ENCODE measurements around the gene KHDRBS1. TPM values are rescaled to one million over a fixed set of nuclear protein-coding genes. Genes with fewer than 3 reads are reported as not detected.

KHDRBS1 gene
- total and polyA plus RNA-seq, 9 of the 15 experiments (the other 6 are each of a cell fraction or from before 2014, with no cell fraction given) = 48.4 to 257 (median 114) TPM

DNA sequence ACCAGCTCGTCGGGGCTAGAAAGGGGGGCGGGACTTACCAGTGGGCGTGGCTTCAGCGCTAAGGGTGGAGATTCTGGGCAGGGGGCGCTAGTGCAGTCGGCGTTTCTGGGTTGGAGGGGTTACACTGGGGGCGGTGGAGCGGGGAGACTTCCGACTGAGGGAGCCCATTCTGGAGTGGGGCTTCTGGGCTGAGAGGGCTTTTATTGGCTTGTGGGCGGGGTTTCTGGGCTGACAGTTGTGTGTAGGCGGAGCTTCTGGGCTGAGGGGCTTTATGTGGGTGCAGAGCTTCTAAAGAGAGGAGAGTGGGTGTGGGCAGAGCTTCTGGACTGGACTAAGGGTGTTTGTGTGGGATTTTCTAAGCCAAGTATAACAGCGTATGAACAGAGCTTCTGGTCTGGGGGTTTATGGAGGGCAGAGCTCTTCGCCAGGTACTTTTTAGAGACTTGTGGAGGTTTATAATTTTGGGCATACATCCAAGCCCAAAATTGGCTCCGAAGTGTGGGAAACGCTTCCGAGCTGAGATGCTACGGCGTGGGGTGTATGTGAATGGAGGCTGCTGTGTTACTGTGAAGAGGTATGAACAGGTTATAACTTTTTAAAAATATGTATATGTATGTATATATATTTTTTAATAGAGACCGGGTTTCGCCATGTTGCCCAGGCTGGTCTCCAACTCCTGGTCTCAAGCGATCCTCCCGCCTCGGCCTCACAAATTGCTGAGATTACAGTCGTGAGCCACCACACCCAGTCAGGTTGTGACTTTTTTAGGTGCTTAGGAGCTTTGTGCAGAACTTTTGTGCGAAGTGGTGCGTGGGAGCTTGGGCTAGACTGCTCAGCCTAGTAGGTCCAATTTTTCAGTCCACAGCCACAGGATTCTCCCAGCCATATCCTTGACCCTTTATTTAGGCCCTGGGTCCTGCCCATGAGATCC lies 59.9 kb downstream of the KHDRBS1 start (continued):
- TF ChIP-seq MAZ (CRISPR knock-in tag; conservative IDR thresholded peaks at IDR 0.05 in 1 of 2, IDR thresholded peaks at IDR 0.05 in 1 of 2) (0 out of 4 replicates have a peak, but pooled peaks of 1 of the 2 experiments have one; percentile 0), E2F4 (CRISPR knock-in tag; IDR thresholded peaks at IDR 0.05; ENCODE audit: low read depth) (no peak), CTCFL (IDR thresholded peaks at IDR 0.05; ENCODE audit: borderline replicate concordance, insufficient read depth, low read depth, low read length, poor library complexity, severe bottlenecking) (peak; percentile 45), TBL1XR1 (IDR thresholded peaks at IDR 0.05; ENCODE audit: low read length in 2 of 2) (0 out of 4 replicates have a peak, but pooled peaks of 1 of the 2 experiments have one; percentile 16), KDM2B (CRISPR knock-in tag; IDR thresholded peaks at IDR 0.05) (no peak)
- TF ChIP-seq, protein P1, sequence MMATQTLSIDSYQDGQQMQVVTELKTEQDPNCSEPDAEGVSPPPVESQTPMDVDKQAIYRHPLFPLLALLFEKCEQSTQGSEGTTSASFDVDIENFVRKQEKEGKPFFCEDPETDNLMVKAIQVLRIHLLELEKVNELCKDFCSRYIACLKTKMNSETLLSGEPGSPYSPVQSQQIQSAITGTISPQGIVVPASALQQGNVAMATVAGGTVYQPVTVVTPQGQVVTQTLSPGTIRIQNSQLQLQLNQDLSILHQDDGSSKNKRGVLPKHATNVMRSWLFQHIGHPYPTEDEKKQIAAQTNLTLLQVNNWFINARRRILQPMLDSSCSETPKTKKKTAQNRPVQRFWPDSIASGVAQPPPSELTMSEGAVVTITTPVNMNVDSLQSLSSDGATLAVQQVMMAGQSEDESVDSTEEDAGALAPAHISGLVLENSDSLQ (IDR thresholded peaks at IDR 0.05) = peak; percentile 69; the same call in 1 of the 2 replicates
- TF ChIP-seq, protein P2, sequence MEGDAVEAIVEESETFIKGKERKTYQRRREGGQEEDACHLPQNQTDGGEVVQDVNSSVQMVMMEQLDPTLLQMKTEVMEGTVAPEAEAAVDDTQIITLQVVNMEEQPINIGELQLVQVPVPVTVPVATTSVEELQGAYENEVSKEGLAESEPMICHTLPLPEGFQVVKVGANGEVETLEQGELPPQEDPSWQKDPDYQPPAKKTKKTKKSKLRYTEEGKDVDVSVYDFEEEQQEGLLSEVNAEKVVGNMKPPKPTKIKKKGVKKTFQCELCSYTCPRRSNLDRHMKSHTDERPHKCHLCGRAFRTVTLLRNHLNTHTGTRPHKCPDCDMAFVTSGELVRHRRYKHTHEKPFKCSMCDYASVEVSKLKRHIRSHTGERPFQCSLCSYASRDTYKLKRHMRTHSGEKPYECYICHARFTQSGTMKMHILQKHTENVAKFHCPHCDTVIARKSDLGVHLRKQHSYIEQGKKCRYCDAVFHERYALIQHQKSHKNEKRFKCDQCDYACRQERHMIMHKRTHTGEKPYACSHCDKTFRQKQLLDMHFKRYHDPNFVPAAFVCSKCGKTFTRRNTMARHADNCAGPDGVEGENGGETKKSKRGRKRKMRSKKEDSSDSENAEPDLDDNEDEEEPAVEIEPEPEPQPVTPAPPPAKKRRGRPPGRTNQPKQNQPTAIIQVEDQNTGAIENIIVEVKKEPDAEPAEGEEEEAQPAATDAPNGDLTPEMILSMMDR (IDR thresholded peaks at IDR 0.05 in 2 of 3, conservative IDR thresholded peaks at IDR 0.05 in 1 of 3; ENCODE audit: insufficient read depth in 2 of 3, low read depth in 1 of 3, low read length in 3 of 3) = peak; percentile 43 to 59 (median 46); a peak in 4 of 6 replicates

Data from K562 (cell line).